ENCODE results near the gene SLC39A11. TPM values are rescaled to one million over a fixed set of nuclear protein-coding genes. Genes with fewer than 3 reads are reported as not detected.
A peak's percentile ranks its signal among the peaks of the same experiment; 100 is the strongest.

Gene SLC39A11
- total RNA-seq, 1 experiment from 2014 or later, result 15.2 TPM

GRCh38 chr17:72967977-72968585, 124.4 kb downstream of the SLC39A11 start:
- Histone ChIP-seq H3K18ac (ENCODE audit: insufficient read length, low read depth, low read length) (no peak overlapping the region), H2BK15ac (ENCODE audit: low read depth, low read length) (no peak overlapping the region), H3K14ac (ENCODE audit: insufficient read depth, low read length) (no peak overlapping the region), H4K91ac (ENCODE audit: insufficient read length, low read depth, low read length) (no peak overlapping the region), H3K23me2 (ENCODE audit: insufficient read length, low read depth, low read length, poor library complexity, severe bottlenecking) (no peaks in the 10 kb centered on the region), H2BK12ac (ENCODE audit: insufficient read length, low read depth, low read length) (no peak overlapping the region), H3K4ac (ENCODE audit: low read depth, low read length) (no peak overlapping the region), H3K27me3 (ENCODE audit: insufficient read depth, low read length) (no peaks in the 10 kb centered on the region), H2BK120ac (ENCODE audit: low read depth, low read length, poor library complexity, severe bottlenecking) (no peak overlapping the region), H2AK5ac (ENCODE audit: insufficient read length, low read length) (no peak overlapping the region), H3K9ac (ENCODE audit: extremely low read depth, insufficient read length, low read length) (no peak overlapping the region), H3K4me1 (ENCODE audit: insufficient read depth, low read length) (no peaks in the 10 kb centered on the region), H2AFZ (ENCODE audit: low read length) (no peak overlapping the region), H2BK20ac (ENCODE audit: low read depth, low read length, poor library complexity, severe bottlenecking) (no peak overlapping the region), H3K4me2 (ENCODE audit: insufficient read depth, insufficient read length, low read length) (no peak overlapping the region), H3K27ac (ENCODE audit: insufficient read length, low read depth, low read length) (no peak overlapping the region), H4K5ac (ENCODE audit: insufficient read length, low read depth, low read length) (no peak overlapping the region), H3K23ac (ENCODE audit: insufficient read length, low read depth, low read length) (no peak overlapping the region), H4K20me1 (ENCODE audit: control insufficient read depth, insufficient read depth, insufficient read length) (no peaks in the 10 kb centered on the region), H2BK5ac (ENCODE audit: insufficient read length, low read length) (no peak overlapping the region), H3K79me1 (ENCODE audit: insufficient read depth, low read depth, low read length, poor library complexity, severe bottlenecking) (no peaks in the 10 kb centered on the region), H4K8ac (replicated peaks; ENCODE audit: insufficient read length, low read depth, low read length) (no peak overlapping the region), H3K79me2 (ENCODE audit: insufficient read depth, low read length) (no peaks in the 10 kb centered on the region), H3K9me3 (ENCODE audit: control insufficient read depth, low read depth, low read length) (no peaks in the 10 kb centered on the region), H3T11ph (ENCODE audit: low read length) (no peak overlapping the region), H3K56ac (ENCODE audit: insufficient read length, low read depth, low read length) (no peak overlapping the region)
- DNase-seq, result no peak
- Mint-ChIP-seq H3K36me3 (ENCODE audit: insufficient read depth in 1 of 3, low read depth in 3 of 3) (peaks cover 0 to 7% (median 0%) of the 10 kb centered on the region in 3 experiments; a peak in 4 of 7 replicates), H3K4me1 (peaks cover 20 to 21% of the 10 kb centered on the region in 2 experiments), H3K9me3 (peaks cover 6 to 8% of the 10 kb centered on the region in 2 experiments; a peak in 4 of 5 replicates), H3K27ac (0 out of 7 replicates have a peak overlapping the region, but pooled peaks of 1 of the 3 experiments have one; percentile 27), H3K27me3 (ENCODE audit: low read depth) (no peaks in the 10 kb centered on the region; the same call in 1 of the 2 replicates), H3K4me3 (no peak overlapping the region)
- TF ChIP-seq CTCF (conservative IDR thresholded peaks at IDR 0.05), result no peak
- WGBS (ENCODE audit: extremely low coverage, insufficient read length, low lambda C conversion rate), result no CpG with 5 or more reads among the region's 5 CpGs
